GM21529 (cell line): ENCODE data around the gene TREH.
A peak's percentile ranks its signal among the peaks of the same experiment; 100 is the strongest.
"Not testable (repeated sequence)": the region's sequence is repeated elsewhere in the genome, so short reads cannot be mapped to it uniquely, and the experiment has no call there.

Experiments
- ATAC-seq: cut with Tn5 transposase; IDR thresholded peaks from one replicate; pipeline ENCODE4 v1.9.1; 2021; ENCODE audit not compliant: unreplicated experiment

The TREH gene, protein sequence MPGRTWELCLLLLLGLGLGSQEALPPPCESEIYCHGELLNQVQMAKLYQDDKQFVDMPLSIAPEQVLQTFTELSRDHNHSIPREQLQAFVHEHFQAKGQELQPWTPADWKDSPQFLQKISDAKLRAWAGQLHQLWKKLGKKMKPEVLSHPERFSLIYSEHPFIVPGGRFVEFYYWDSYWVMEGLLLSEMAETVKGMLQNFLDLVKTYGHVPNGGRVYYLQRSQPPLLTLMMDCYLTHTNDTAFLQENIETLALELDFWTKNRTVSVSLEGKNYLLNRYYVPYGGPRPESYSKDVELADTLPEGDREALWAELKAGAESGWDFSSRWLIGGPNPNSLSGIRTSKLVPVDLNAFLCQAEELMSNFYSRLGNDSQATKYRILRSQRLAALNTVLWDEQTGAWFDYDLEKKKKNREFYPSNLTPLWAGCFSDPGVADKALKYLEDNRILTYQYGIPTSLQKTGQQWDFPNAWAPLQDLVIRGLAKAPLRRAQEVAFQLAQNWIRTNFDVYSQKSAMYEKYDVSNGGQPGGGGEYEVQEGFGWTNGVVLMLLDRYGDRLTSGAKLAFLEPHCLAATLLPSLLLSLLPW

DNA sequence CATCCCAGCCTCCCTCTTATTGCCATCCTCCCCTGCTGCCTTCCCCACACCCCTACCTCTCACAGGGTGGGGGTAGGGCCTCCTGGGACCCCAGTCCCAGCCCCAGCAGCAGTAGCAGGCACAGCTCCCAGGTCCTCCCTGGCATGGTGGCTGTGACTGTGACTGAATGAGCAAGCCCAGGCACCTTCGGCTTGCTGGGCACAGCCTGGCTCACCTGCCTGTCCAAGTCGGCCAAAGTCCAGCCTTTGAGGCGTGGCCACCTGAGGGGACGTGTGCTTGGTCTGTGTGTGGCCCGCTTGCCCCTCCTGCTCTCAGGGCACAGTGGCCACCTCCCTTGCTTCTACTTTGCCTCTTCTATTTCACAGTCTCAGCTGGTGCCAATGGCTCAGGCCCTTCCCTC is at the start of gene TREH:
TREH (minus strand) TSS at position 168 of the 400 bp plus-strand sequence; CDS start at position 145, 23 bp downstream.
- ATAC-seq, result no peak

DNA sequence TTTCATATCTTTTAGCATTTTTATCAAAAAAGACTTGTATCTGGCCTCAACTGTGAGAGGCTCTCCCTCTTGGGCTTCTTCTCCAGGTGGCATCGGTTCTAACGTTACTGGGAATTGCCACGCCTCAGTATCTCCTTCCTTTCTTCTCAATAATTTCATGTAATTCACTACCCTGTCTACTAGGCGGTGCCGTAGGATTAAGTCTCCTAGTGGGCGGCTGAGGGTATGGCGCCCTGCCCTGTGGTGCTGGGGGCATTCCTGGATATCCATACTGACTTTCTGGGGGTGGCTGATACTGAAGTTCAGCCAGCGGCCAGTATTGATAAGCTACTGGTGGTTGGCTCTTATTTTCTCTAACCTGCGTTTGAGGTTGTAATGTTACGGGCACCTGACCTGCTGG is 48.7 kb upstream of the TREH start:
- ATAC-seq, result not testable (repeated sequence)

DNA sequence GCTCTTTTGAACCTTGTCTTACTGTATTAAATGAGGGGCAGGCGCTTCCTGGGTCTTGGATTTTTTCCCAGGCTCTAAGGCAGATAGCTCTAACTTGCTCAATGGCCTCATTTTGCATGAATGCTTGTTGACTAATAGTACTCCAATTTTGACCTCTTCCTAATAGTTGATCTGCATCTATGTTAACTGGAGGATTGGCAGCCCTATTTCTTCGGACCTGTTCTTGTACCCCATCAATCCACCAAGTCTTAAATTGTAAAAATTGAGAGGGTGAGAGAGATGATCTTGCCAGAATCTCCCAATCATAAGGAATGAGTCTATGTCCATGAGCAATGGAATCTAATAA is 48.2 kb upstream of the TREH start:
- not testable (repeated sequence) for ATAC-seq

DNA sequence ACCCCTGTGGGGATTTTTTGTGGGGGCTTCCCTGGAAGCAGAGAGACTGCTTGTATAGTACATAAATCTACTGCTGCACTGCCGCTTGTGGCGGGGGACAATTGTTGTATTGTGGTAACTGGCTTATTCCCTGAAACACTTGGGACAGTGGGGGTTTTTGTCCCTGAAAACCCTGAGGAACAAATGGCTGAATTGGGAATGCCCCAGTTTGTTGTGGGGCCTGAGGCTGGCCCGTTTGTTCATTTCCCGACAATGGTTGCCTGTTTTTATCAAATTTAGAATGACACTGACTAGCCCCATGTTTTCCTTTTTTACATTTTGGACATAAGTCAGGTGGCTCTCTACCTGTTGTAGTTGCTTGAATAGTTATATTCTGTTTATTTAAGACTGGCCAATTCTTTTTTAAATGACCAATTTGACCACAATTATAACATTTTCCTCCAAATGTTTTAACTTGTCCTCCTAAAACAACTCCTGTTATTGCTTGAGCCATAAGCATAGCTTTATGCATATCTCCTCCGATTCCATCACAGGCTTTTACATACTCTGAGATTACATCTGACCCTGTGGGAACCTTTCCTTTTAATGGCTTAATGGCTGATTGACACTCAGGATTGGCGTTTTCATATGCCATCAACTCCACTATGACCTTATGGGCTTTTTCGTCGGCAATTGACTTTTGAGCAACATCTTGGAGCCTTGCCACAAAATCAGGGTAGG is 47.7 kb upstream of the TREH start:
- ATAC-seq, result not testable (repeated sequence)

DNA sequence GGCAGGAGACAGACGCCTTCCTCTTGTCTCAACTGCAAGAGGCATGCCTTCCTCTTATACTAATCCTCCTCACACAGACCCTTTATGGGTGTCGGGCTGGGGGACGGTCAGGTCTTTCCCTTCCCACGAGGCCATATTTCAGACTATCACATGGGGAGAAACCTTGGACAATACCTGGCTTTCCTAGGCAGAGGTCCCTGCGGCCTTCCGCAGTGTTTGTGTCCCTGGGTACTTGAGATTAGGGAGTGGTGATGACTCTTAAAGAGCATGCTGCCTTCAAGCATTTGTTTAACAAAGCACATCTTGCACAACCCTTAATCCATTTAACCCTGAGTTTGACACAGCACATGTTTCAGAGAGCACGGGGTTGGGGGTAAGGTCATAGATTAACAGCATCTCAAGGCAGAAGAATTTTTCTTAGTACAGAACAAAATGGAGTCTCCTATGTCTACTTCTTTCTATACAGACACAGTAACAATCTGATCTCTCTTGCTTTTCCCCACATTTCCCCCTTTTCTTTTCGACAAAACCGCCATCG is 42.1 kb upstream of the TREH start:
- ATAC-seq, result not testable (repeated sequence)

DNA sequence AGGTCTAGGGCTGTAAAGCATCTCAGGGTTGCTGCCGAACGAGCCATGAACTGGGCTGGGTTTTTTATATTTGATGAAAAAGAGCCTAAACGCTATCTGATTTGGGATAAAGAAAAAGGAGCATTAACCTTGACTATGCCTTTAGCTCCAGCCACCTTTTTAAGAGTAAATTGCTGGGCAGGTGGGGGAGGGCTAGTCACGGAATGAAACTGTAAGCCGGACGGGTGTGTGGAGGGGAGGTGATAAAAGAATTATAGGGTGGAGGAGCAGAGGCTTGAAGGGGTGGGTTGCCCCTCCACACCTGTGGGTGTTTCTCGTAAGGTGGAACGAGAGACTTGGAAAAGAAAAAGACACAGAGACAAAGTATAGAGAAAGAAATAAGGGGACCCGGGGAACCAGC is 41.3 kb upstream of the TREH start:
- ATAC-seq, result not testable (repeated sequence)

DNA sequence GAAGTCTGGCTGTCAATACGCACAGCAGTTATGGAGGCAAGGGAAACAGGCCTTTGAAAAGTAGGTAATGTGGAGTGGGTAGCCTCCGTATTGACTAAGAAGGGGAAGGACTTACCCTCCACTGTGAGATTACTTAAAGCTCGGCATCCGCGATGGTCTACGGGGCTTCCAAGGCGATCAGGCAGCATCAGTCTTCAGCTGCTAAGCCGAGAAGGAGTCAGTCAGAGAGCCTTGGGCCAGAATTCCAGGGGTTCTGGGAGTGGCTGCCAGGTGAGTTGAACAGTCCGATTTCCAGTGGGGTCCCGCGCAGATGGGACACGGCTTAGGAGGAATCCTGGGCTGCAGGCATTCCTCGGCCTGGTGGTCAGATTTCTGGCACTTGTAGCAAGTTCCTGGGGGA is 40.6 kb upstream of the TREH start:
- ATAC-seq, result not testable (repeated sequence)

DNA sequence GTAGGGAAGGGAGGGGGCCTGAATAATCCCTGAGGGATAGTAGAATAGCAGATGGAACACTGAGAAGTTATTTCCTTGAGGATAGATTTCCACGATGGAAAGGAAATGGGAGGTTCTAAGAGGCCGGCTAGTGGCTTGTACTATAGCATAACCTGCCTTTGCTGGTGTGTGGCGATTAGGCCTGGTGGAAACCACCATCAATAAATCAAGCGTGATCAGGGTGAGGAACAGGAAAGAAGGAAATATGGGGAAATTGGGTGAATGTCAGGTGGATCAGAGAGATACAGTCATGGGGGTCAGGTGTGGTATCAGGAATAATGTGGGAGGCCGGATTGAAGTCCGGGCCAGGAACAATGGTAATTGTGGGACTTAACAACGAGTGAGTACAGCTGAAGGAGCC is 39.1 kb upstream of the TREH start:
- ATAC-seq, result not testable (repeated sequence)

DNA sequence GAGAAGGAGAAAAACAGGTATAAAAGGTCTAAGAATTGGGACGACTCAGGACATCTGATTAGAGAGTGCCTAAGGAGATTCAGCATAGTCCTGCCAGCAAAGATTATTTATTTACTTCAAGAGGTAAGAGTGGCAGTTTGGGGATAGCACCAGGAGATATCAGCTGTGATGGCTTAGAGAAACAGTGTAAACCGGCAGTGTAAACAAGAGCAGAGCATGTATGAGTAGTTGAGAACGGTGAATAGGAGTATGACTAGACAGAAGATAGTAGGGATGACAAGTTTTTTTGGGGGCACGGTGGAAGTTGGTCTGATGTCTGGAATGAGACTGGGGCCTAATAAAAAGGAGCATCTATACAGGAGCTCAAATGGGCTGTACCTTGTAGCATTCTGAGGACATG is 38.3 kb upstream of the TREH start:
- ATAC-seq, result not testable (repeated sequence)

DNA sequence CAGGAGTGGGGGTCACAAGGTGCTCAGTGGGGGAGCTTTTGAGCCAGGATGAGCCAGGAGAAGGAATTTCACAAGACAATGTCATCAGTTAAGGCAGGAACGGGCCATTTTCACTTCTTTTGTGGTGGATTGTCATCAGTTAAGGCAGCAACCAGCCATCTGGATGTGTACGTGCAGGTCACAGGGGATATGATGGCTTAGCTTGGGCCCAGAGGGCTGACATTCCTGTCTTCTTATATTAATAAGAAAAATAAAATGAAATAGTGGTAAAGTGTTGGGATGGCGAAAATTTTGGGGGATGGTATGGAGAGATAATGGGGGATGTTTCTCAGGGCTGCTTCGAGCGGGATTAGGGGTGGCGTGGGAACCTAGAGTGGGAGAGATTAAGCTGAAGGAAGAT is 37.8 kb upstream of the TREH start:
- not testable (repeated sequence) for ATAC-seq

DNA sequence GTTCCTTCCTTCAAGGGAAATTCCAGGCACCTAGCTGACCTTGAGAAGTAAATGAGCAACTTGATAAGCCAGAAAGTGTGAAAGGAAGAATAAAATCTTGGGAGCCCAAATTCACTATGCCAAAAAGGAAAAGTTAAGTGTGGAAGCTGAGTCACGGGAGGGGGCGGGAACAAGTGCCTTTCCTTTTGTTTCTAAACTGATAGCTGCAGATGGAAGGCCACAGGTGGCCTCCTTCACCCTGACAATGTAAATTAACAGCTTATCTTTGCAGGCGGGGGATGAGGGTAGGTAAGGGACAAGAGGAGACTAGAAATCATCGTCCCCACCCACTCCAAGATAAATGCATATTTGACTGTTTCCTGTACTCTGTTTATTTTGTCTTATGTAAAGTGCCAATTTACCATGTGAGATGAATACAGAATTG is 36.4 kb upstream of the TREH start:
- ATAC-seq, result peak; percentile 26

DNA sequence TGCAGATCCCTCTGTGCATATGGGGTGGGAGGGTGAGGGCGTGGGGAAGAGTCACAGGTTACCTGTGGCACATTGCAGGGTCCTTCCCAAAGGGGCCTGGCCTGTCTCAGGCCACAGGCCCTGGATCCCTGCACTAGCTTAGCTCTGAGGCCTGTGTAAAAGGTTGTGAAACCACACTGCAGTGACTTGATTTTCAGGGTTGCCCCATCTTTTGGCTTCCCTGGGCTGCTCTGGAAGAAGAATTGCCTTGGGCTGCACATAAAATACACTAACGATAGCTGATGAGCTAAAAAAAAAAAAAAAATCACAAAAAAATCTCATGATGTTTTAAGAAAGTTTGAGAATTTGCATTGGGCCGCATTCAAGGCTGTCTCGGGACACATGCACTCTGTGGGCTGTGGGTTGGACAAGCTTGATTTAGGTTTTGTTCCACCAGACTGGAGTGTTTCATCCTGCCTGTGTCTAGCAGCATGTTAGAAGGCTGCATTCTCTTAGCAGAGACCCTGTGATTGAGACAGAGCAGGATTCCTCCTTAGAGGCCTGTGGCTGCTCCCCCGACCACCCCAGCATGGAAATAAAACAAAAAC is 35.9 kb upstream of the TREH start:
- peak; percentile 69 for ATAC-seq

DNA sequence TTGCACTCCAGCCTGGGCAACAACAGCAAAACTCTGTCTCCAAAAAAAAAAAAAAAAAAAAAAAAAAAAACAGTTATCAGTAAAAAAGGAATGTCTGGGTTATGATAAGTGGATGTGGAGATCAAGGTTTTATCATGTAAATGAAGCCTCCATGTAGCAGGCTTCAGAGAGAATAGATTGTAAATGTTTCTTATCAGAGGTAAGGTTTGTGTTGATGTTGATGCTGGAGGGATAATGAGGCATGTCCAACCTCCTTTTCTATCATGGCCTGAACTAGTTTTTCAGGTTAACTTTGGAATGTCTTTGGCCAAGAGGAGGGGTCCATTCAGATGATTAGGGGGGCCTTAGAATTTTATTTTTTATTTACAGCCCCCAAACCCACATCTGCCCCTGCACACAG is 35.4 kb upstream of the TREH start:
- ATAC-seq, result no peak

DNA sequence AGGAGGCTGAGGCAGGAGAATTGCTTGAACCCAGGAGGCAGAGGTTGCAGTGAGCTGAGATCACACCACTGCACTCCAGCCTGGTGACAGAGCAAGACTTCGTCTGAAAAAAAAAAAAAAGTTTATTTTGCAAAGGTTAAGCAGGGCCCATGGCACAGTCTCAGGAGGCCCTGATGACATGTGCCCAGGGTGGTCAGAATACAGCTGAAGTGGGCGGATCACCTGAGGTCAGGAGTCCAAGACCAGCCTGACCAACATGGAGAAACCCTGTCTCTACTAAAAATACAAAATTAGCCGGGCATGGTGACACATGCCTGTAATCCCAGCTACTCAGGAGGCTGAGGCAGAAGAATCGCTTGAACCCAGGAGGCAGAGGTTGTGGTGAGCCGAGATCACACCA is 35.0 kb upstream of the TREH start:
- ATAC-seq, result not testable (repeated sequence)

DNA sequence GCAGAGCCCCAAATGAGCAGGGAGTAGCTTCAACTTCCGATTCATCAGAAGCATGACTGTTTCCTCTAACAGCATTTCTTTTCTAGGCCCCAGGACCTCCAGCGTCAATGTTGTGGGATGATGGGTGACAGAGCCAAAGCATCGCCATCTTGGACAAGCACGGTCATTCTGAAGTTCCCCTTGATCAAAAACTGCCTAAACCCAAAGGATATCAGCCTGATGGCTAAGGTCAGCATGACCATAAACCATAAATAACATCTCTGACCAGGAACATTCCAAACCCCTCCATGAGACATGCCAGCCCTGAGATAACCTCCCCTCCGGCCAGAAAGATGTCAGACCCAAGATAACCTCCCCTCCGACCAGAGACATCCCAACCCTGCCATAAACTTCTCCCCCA is 28.8 kb upstream of the TREH start:
- no peak for ATAC-seq

DNA sequence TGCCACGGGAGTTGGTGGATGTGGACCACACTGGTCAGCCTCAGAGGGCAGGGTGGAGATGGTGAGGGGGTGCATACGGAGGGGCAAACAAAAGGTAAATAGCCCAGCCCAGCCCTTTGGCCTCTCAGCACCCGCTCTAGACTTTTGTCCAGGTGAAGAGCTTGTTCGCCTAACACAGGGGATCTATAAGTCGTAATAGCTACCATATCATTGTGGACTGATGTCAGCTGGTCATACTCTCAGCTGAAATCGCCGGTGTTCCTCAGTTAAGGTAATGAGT is 27.0 kb upstream of the TREH start:
- no peak for ATAC-seq

DNA sequence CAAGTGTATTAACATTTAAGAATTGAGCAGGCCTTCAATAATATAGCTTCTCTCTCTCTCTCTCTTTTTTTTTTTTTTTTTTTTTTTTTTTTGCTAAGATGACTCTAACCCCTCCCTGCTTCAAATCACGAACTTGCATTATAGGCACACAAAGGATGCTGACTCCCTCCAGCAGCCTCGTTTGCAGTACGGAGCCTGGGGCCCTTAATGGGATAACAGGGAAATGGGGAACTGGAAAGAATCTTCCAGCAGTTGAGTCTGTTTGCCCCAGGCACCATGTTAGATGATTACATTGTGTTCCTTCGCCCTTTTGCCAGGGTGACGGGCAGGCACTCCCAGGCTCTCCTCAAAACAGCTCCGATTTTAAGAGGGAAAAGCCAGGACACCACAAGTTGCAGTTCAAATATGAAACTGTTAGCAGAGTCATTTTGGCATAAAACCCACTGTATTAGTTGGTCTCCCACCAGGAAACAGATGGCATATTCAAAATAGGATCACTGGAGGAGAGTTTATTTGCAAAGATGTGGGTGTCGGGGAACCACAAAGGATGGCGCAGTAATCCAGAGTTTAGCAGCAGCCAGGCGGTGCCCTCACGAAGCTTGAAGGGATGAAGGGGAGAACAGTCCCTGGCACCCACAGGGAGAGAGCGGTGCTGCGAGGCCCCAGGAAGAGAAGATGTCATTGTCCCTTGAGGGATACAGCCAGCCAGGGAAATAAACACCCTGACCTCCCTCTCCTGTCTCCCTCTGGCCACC is 26.5 kb upstream of the TREH start:
- ATAC-seq, result no peak

DNA sequence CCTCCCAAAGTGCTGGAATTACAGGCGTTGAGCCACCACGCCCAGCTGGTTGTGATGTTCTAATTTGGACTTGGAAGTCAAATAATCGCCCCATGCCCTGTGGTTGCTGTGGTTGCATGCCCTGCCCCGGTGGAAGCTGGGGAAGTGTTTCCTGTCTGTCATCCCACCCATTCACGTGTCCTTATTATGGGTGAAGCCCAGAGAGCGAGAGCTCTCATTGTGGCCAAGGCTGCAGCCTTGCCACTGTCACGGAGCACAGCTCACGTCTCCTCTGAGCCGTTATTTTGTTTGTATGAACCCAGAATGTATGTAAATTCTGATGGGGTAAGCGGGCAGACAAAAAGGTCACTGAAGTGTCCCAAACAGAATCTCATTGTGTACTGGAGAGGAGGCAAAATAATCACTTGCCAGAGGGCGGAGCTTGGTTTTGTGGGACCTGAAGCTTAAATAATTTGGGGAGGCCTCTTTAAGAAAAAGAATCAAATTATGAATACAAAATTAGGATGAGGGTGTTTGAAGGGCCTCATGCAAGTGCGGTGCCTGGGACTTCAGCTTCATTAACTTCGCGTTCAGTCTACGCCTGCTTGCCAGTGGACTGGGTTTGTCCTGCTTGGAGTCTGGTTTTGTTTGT is 25.8 kb upstream of the TREH start:
- ATAC-seq, result no peak

DNA sequence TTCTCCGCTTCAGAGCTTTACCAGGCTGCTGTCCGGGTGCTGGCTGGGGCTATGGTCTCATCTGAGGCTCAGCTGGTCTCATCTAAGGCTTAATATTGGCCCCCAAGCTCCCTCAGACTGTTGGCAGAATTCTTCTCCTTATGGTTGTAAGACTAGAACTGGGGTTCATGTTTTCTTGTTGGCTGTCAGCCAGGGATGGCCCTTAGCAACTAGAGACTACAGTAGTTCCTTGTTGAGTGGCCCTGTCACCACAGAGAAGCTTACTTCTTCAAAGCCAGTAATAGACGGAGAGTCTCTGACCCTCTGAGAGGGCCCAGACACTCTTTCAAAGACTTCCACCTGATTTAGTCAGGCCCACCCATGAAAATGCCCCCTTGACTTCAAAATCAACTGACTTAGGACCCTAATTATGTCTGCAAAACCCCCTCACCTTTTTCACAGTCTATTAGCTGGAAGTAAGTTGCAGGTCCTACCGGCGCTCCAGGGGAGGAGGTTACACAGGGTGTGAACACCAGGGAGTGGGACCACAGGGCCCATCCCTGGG is 24.2 kb upstream of the TREH start:
- no peak for ATAC-seq
